Stimulated activated CD4-positive, alpha-beta T cell treated with anti-CD3 and anti-CD28 coated beads, Interleukin-4, amount 100 ng/mL, for 4 hours (primary cell): ENCODE results near the gene HIBADH.

Experiments
- DNase-seq, 2 experiments: peaks; one replicate each; pipeline ENCODE4 v3.0.0-alpha.2; 2020

The HIBADH gene

GRCh38 chr7:27662490-27663205 lies at the start of gene HIBADH:
HIBADH (minus strand) TSS chr7:27662883; CDS start chr7:27662788, 95 bp downstream.
- DNase-seq = peak; percentile 90 to 98

- no peak for DNase-seq
Measured at GRCh38 chr7:27712217-27712616, 49.5 kb upstream of the HIBADH start.

DNA sequence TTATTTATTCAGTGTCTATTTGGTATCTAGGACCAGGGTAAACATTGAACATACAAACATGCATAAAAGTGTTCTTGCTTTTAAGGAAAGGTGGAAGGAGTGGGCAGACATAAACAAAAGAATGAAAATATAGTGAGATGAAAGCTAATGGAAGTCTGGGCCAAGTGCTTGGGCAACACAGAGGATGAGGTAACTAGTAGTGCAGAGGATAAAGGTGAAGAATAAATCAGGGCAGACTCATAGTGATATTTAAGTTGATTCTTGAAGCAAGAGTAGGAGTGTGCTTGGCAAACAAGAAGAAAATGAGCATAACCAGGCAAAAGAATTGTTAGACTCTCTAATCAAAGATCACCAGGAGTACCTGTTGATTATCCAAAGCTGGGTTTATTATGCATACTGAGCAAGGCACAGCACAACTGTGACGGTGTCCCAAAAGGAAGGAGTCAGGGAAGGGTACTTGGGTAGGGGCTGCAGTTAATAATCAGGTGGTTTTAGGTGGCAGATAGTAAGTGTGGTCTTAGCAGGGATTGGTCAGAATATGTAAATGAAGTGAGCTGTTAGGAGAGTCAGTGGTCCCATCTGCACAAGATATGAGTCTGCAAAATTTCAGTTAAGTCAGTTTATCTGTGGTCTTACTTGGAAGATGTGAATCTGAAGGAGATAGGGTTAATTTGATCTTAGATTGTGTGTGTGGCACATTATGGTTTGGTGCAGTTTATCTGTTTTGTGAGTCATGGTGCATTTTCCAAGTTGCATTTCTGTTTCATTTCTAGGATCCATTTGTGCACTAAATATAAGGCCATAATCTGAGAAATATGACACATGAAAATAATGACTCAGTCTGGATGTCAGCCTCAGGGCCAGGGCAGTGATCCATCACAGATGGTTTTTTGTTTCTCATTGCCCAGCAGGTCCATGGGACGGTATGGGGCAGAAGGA lies 46.7 kb upstream of the HIBADH start:
- no peak for DNase-seq

DNA sequence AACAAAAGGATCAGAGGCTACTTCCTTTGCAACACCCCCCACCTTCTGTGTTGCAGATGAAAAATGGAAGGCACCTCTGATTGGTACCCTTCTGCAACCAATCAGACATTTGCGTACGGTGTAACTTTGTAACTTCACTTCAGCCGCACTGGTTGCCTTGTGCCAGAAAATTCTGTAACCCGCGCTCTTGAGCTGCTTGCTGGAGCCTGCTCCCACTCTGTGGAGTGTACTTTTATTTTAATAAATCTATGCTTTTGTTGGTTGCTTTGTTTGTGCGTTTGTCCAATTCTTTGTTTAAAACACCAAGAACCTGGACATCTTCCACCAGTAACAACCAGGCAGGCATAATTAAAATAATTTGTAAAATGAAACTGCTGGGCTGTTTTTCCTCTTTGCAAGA lies 45.8 kb upstream of the HIBADH start:
- no peak for DNase-seq

DNA sequence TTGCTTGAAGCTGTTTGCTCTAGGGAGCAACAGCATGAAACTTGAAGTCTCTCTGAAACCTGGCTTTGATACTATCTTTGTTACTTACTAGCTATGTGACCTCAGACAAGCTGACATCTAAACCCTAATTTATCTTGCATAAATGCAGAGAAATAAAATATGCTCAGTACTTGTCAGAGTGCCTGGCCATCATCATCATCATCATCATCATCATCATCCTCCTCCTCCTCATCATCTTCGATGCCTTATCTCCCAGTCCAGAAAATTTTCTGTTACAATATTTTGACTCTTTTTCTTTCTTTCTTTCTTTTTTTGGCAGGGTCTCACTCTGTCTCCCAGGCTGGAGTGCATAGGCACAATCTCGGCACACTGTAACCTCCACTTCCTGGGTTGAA lies 42.5 kb upstream of the HIBADH start:
- DNase-seq = no peak

GRCh38 chr7:27704422-27705199 lies 41.9 kb upstream of the HIBADH start:
- DNase-seq = no peak

GRCh38 chr7:27703181-27703580 lies 40.5 kb upstream of the HIBADH start:
- DNase-seq = no peak

DNA sequence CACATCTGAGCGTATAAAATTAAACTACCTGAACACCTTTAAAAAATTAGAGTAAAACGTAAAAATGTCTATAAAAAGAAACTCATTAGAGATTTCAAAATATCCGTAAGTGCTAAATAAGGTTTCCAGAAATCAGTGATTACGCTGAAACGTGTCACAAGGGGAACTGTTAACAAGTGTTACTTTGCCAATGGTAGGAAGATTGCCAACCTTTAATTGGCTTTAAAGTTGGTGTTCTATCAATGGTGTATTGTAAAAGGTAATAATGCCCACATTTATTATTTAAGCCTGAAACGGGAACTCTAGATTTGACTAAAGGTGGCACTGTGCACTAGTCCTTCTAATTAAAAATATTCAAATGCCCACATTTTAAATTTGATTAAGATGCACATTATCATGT lies 37.8 kb upstream of the HIBADH start:
- no peak for DNase-seq

- no peak for DNase-seq
Measured at GRCh38 chr7:27699751-27700150, 37.1 kb upstream of the HIBADH start.

GRCh38 chr7:27697861-27698430 lies 35.3 kb upstream of the HIBADH start:
- DNase-seq = no peak

DNA sequence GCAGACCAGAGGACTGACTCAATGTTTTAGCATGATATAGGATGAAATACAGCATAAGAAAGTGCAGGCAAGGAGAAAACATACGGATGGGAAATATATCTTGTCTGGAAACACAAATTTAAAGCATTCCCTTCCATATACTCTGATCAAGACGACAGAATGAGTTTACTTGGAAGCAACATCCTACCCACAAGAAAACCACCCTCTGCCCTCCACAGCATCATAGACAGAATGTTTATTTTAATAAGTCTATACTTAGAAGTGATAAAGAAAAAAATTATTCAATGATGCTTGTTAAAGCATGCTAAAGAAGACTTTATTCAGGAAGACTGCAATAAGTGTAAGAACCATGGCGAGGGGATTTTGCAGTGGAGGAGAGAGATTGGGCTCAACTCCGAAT lies 32.4 kb upstream of the HIBADH start:
- DNase-seq = no peak

DNA sequence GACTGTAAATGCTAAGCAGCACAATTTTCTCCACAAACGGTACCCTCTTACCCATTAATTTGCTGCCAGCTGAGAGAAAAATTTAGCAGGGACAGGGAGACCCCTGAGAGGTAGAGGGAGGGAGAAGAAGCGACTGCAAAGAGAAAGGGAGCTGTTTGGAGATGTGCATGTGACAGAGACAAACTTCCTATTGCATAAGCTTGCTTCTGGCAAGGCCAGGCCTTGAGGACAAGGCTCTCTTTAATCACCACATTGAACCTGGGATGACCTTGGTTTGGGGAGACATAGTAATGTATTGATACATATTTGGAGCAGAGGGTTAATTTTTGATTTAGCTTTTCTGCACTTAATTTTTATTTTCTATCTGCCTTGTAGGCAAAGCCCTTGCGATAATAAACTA lies 31.1 kb upstream of the HIBADH start:
- no peak for DNase-seq

DNA sequence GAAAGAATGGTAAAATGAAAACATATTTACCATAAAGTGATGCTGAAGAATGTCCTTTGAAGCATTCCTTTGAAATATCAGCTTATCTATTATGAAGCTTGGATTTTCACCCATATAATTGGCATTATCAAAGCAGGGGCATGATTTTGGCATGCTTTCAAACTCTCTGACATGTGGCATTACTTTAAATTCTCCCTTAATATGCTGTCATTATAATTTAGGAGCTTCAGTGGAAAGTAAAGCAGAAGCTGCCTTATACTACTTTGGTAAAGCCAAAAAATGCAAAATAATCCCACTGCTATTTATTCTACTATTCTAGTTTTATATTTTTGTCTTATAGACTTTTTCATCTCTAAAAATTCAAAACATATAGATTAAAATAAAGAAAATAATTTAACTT lies 28.0 kb upstream of the HIBADH start:
- DNase-seq = no peak

DNA sequence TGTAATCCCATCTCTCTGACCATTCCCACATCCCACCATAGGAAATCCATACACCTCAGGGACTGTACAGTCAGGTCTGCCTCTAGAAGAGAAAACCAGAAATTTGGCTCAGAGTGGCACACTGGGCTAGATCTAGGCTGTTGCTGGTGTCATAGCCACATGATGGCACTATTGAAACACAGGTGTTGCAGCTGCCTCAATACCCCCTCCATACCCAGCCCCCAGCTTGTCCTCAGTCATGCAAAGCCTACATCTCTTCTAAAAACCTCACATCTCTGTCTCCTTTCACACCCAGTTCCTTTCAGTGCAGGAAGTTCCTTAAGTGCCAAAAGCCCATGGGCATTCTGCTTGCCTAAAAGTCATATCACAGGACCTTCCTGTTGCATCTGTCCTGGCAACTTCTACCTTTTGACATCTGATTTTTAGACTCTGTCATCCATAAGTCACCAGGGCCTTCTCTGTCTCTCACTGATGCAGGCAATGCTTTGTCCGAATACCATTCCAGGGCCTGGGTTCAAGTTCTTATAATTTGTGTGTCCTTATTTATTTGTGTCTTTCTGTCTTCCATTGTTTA lies 27.0 kb upstream of the HIBADH start:
- no peak for DNase-seq

DNA sequence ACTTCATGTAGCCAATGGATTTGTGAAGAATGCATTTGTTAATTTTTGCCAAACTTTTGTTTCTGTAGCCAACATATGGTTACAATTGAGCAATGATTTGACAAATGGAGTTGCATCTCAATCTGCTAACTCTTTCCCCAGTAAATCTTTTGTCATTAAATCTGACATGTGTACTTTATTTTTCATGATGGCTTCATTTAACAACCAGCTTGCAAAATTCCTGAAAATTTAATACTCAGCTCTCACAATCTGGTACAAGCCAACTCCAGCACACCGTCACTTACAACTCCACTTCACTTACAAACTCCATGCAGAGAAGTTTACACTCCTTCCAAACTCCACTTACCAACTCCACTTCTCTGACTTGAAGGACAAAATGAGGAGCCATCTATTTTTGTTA lies 26.5 kb upstream of the HIBADH start:
- no peak for DNase-seq

- DNase-seq = no peak
Measured at GRCh38 chr7:27688646-27689045, 26.0 kb upstream of the HIBADH start.

- DNase-seq = no peak
Measured at GRCh38 chr7:27688056-27688455, 25.4 kb upstream of the HIBADH start.

DNA sequence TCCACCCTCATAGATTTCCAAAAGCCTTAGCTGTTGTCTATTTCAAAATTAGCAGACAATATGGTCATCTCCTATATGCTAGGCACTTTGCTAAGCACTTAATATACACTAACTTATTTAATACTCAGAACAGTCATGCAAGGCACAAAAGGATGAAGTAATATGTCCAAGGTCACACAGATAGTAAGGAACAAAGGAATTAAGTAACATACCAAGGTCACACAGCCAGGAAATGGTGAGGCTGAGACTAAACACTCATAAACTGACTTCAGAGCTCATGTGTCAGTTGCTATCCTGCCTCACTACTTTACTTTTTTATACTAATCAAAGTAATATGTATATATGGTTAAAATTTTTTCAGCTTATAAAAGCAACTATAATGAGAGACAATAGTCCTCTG lies 23.6 kb upstream of the HIBADH start:
- DNase-seq = no peak

DNA sequence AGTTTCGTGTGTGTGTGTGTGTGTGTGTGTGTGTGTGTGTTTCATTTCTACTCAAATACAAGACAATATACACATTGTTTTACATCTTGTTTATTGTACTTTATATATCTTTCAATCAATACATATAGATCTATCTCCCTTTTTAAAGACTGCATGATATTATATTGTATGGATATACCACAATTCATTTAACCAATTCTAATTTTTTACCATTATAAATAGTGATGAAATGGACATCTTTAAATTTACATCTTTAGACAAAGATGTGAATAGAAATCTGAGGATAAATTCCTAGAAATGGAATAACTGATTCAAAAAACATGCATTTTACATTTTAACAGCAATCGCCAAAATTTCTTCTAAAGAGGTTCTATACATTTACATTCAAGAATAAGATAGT lies 23.2 kb upstream of the HIBADH start:
- no peak for DNase-seq

DNA sequence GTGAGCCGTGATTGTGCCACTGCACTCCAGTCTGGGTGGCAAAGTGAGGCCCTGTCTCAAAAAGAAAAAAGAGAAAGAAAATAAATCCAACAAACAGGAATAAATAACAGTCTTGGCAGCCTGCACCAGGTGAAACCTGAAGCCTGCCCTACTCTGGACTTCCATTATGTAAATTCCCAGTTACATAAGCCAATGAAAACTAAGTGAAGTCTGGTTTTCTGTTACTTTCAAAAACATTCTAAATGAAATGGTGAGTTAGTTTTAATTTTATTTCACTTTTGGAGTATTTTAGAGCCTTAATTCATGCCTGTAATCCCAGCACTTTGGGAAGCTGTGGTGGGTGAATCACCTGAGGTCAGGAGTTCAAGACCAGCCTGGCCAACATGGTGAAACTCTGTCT lies 22.5 kb upstream of the HIBADH start:
- no peak for DNase-seq

GRCh38 chr7:27684491-27684890 lies 21.8 kb upstream of the HIBADH start:
- DNase-seq = no peak

DNA sequence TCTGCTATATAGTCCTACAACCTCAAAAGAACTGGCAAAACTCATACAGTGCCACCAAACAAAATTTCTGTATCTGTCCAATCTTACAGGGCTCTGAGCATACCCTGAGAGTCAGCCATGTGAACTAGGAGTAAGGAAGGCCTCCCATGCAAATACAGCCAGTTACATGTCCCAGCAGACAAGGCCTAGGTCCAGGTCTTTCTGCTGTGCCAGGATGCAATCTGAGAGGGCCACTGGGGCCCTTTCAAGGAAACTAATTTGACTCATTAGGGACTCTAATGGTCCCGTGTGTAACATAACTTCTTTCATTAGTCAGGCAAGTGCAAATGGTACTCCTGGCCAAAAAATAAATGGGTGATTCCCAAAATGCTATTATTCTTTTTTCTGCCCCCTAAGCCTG lies 17.9 kb upstream of the HIBADH start:
- no peak for DNase-seq
